Measurements from ENCODE around the gene GLI3. TPM values are rescaled to one million over a fixed set of nuclear protein-coding genes. Genes with fewer than 3 reads are reported as not detected.

GLI3 gene
- total RNA-seq, 1 experiment from 2014 or later, result 45.0 TPM

- H3K27me3 ChIP-seq (ENCODE audit: insufficient read depth, low read length), result no peaks in the 10 kb centered on the region
- H3K4ac ChIP-seq (ENCODE audit: low read depth, low read length), result no peak overlapping the region
- Mint-ChIP-seq H3K27me3 (ENCODE audit: low read depth) (no peaks in the 10 kb centered on the region), H3K4me1 (peaks cover 71 to 72% of the 10 kb centered on the region in 2 experiments), H3K27ac (no peak overlapping the region), H3K36me3 (ENCODE audit: insufficient read depth in 1 of 3, low read depth in 3 of 3) (peaks cover 0 to 19% (median 8%) of the 10 kb centered on the region in 3 experiments; a peak in 6 of 7 replicates), H3K4me3 (no peak overlapping the region), H3K9me3 (no peaks in the 10 kb centered on the region)
- H3K56ac ChIP-seq (ENCODE audit: insufficient read length, low read depth, low read length), result no peak overlapping the region
- H3K23ac ChIP-seq (ENCODE audit: insufficient read length, low read depth, low read length), result no peak overlapping the region
- no peak overlapping the region for H4K91ac ChIP-seq (ENCODE audit: insufficient read length, low read depth, low read length)
- H2AFZ ChIP-seq (ENCODE audit: low read length), result no peak overlapping the region
- H3K79me1 ChIP-seq (ENCODE audit: insufficient read depth, low read depth, low read length, poor library complexity, severe bottlenecking), result no peaks in the 10 kb centered on the region
- H3K27ac ChIP-seq (ENCODE audit: insufficient read length, low read depth, low read length), result no peak overlapping the region
- no peak overlapping the region for H4K5ac ChIP-seq (ENCODE audit: insufficient read length, low read depth, low read length)
- H2BK120ac ChIP-seq (ENCODE audit: low read depth, low read length, poor library complexity, severe bottlenecking), result no peak overlapping the region
- H3K14ac ChIP-seq (ENCODE audit: insufficient read depth, low read length), result no peak overlapping the region
- no peak overlapping the region for H2AK5ac ChIP-seq (ENCODE audit: insufficient read length, low read length)
- H4K8ac ChIP-seq (replicated peaks; ENCODE audit: insufficient read length, low read depth, low read length), result no peak overlapping the region
- WGBS (ENCODE audit: extremely low coverage, insufficient read length, low lambda C conversion rate), result no CpG with 5 or more reads among the region's 5 CpGs
- H2BK5ac ChIP-seq (ENCODE audit: insufficient read length, low read length), result no peak overlapping the region
- no peak overlapping the region for H3T11ph ChIP-seq (ENCODE audit: low read length)
- no peak overlapping the region for H3K4me2 ChIP-seq (ENCODE audit: insufficient read depth, insufficient read length, low read length)
- no peaks in the 10 kb centered on the region for H4K20me1 ChIP-seq (ENCODE audit: control insufficient read depth, insufficient read depth, insufficient read length)
- no peak overlapping the region for H2BK12ac ChIP-seq (ENCODE audit: insufficient read length, low read depth, low read length)
- no peaks in the 10 kb centered on the region for H3K79me2 ChIP-seq (ENCODE audit: insufficient read depth, low read length)
- H3K23me2 ChIP-seq (ENCODE audit: insufficient read length, low read depth, low read length, poor library complexity, severe bottlenecking), result no peaks in the 10 kb centered on the region
- no peak for TF ChIP-seq CTCF (conservative IDR thresholded peaks at IDR 0.05)
- no peak for DNase-seq
- H3K9ac ChIP-seq (ENCODE audit: extremely low read depth, insufficient read length, low read length), result no peak overlapping the region
- peaks cover 15% of the 10 kb centered on the region; the same call in 1 of the 2 replicates for H3K4me1 ChIP-seq (ENCODE audit: insufficient read depth, low read length)
- no peak overlapping the region for H2BK15ac ChIP-seq (ENCODE audit: low read depth, low read length)
- H2BK20ac ChIP-seq (ENCODE audit: low read depth, low read length, poor library complexity, severe bottlenecking), result no peak overlapping the region
- H3K18ac ChIP-seq (ENCODE audit: insufficient read length, low read depth, low read length), result no peak overlapping the region
- H3K9me3 ChIP-seq (ENCODE audit: control insufficient read depth, low read depth, low read length), result no peaks in the 10 kb centered on the region
These were observed 19.5 kb downstream of the GLI3 start for GRCh38 chr7:42217548-42217947.
